MM.1S (cell line): ENCODE results near the gene ITK.

Experiments
- DNase-seq: peaks from one replicate; pipeline ENCODE4 v3.0.0-alpha.2; 2015
- H2AFZ ChIP-seq: fragments of 300-600 bp; sonication (generic); 2 replicates; pipeline ENCODE4 v1.6.0; 2016; ENCODE audit warnings: antibody characterized with exemption, low read length
- H3F3A ChIP-seq: fragments of 300-600 bp; sonication (generic); 2 replicates; pipeline ENCODE4 v1.6.1; 2016; ENCODE audit warnings: mild to moderate bottlenecking, antibody characterized with exemption, low read length, moderate library complexity, mixed read lengths; ENCODE audit not compliant: insufficient read depth
- H3K27ac ChIP-seq: fragments of 300-600 bp; sonication (generic); 2 replicates; pipeline ENCODE4 v1.5.1; 2016; ENCODE audit warnings: mild to moderate bottlenecking, low read length
- H3K27me3 ChIP-seq: fragments of 300-600 bp; sonication (generic); replicated peaks from 2 replicates; pipeline ENCODE4 v1.6.0; 2016; ENCODE audit warnings: low read length; ENCODE audit not compliant: insufficient read depth
- H3K36me3 ChIP-seq: fragments of 300-600 bp; sonication (generic); replicated peaks from 2 replicates; pipeline ENCODE4 v1.6.1; 2016; ENCODE audit warnings: mild to moderate bottlenecking, low read length, mixed read lengths; ENCODE audit not compliant: insufficient read depth
- H3K4me1 ChIP-seq: fragments of 300-600 bp; sonication (generic); 2 replicates; pipeline ENCODE4 v1.6.1; 2016; ENCODE audit warnings: low read length, mixed read lengths
- H3K4me2 ChIP-seq: fragments of 300-600 bp; sonication (generic); 2 replicates; pipeline ENCODE4 v1.6.0; 2016; ENCODE audit warnings: low read depth, low read length
- H3K4me3 ChIP-seq: fragments of 300-600 bp; sonication (generic); 2 replicates; pipeline ENCODE4 v1.5.1; 2016; ENCODE audit warnings: low read length, mixed read lengths
- H3K79me2 ChIP-seq: fragments of 300-600 bp; sonication (generic); 2 replicates; pipeline ENCODE4 v1.6.1; 2016; ENCODE audit warnings: mixed run types, low read length, mixed read lengths
- H3K9ac ChIP-seq: fragments of 300-600 bp; sonication (generic); 2 replicates; pipeline ENCODE4 v1.6.1; 2016; ENCODE audit warnings: low read length, mixed read lengths
- H3K9me2 ChIP-seq: fragments of 300-600 bp; sonication (generic); replicated peaks from 2 replicates; pipeline ENCODE4 v1.6.1; 2016; ENCODE audit warnings: mild to moderate bottlenecking, low read length, mixed read lengths; ENCODE audit not compliant: insufficient read depth
- H3K9me3 ChIP-seq: fragments of 300-600 bp; sonication (generic); replicated peaks from 2 replicates; pipeline ENCODE4 v1.6.1; 2016; ENCODE audit warnings: mild to moderate bottlenecking, low read length, mixed read lengths; ENCODE audit not compliant: insufficient read depth
- H4K20me1 ChIP-seq: fragments of 300-600 bp; sonication (generic); 2 replicates; pipeline ENCODE4 v1.6.1; 2016; ENCODE audit warnings: mild to moderate bottlenecking, low read length, moderate library complexity, mixed read lengths; ENCODE audit not compliant: insufficient read depth
- EZH2 ChIP-seq: fragments of 300-600 bp; sonication (generic); optimal IDR thresholded peaks from 2 replicates; pipeline ENCODE3; 2017; ENCODE audit warnings: low read depth, mild to moderate bottlenecking, antibody characterized with exemption, low read length, mixed read lengths
- EZH2phosphoT487 ChIP-seq: fragments of 300-600 bp; sonication (generic); IDR thresholded peaks from 2 replicates; pipeline ENCODE4 v1.6.1; 2018; ENCODE audit warnings: antibody characterized with exemption, low read length
- TF ChIP-seq, protein P1 (sequence below): fragments of 300-600 bp; sonication (generic); IDR thresholded peaks from 2 replicates; pipeline ENCODE4 v1.5.1; 2016; ENCODE audit warnings: antibody characterized with exemption, low read length, mixed read lengths

The ITK gene

DNA sequence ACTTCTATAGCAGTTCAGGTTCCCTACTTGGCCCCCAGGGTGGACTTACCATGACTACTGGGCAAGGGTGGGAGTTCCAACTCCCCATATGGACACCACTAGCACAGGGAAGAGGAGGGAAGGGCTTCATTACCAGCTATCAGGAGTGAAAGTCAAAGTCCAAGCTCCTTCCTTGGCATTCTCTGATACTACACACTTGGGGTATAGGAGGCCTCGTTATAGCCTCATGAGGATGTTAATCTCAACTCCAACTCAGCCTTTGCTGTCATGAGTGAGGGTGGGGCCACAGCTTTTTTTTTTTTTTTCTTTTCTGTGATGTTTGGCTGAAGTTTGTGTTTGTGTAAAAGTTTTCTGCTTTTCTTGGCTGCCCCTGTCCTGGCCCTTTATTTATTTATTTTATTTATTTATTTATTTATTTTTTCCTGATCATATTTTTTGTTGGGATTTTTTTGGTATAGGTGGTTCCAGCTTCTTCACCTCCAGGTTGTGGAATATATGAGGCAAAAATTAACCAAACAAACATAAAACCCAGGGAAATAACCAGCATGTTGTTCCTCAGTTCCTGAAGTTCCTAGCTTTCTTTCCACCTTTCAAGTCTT lies 23.2 kb upstream of the ITK start:
- no peaks in the 10 kb centered on the region for H3K4me1 ChIP-seq
- no peak overlapping the region for H3K4me2 ChIP-seq
- H3F3A ChIP-seq: no peaks in the 10 kb centered on the region
- no peak overlapping the region for H3K27ac ChIP-seq
- H3K4me3 ChIP-seq: no peak overlapping the region
- no peak overlapping the region for H2AFZ ChIP-seq
- no peak overlapping the region for H3K9ac ChIP-seq
- H3K79me2 ChIP-seq: no peaks in the 10 kb centered on the region
- H3K27me3 ChIP-seq: no peaks in the 10 kb centered on the region
- no peaks in the 10 kb centered on the region for H3K36me3 ChIP-seq
- no peaks in the 10 kb centered on the region for H4K20me1 ChIP-seq
- TF ChIP-seq, protein P1, sequence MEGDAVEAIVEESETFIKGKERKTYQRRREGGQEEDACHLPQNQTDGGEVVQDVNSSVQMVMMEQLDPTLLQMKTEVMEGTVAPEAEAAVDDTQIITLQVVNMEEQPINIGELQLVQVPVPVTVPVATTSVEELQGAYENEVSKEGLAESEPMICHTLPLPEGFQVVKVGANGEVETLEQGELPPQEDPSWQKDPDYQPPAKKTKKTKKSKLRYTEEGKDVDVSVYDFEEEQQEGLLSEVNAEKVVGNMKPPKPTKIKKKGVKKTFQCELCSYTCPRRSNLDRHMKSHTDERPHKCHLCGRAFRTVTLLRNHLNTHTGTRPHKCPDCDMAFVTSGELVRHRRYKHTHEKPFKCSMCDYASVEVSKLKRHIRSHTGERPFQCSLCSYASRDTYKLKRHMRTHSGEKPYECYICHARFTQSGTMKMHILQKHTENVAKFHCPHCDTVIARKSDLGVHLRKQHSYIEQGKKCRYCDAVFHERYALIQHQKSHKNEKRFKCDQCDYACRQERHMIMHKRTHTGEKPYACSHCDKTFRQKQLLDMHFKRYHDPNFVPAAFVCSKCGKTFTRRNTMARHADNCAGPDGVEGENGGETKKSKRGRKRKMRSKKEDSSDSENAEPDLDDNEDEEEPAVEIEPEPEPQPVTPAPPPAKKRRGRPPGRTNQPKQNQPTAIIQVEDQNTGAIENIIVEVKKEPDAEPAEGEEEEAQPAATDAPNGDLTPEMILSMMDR: no peak
- no peak for TF ChIP-seq EZH2phosphoT487
- no peaks in the 10 kb centered on the region for H3K9me2 ChIP-seq
- DNase-seq: no peak
- H3K9me3 ChIP-seq: no peaks in the 10 kb centered on the region

DNA sequence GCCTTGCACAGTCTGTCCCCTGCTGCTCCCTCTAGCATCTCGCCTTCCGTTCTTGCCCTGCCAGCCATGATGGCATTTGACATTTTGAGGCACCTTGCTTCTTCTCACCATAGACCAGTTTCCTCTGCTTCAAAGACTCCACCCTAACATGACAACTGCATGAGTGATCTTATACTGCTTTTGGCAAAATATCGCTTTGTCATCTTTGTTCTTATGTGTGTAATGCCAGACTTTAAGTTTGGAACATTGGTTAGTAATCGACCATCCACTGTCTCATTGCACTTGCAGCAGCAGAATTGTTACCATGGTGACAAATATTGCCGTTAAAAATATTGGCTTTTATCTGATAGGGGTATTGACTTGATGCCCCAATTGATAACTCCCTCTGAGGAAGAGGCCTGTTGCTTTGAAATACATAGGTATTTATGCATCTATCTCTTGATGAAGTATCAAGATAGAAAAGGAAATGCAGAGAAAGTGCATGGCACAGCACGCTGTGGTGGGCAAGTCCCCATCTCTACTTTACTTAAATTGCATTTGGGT lies 21.4 kb upstream of the ITK start:
- Histone ChIP-seq H3F3A (no peaks in the 10 kb centered on the region), H3K4me2 (no peak overlapping the region), H3K9ac (no peak overlapping the region), H3K27me3 (no peaks in the 10 kb centered on the region), H3K79me2 (no peaks in the 10 kb centered on the region), H3K9me3 (no peaks in the 10 kb centered on the region), H3K4me1 (no peaks in the 10 kb centered on the region), H3K27ac (no peak overlapping the region), H3K36me3 (no peaks in the 10 kb centered on the region), H2AFZ (no peak overlapping the region), H3K9me2 (no peaks in the 10 kb centered on the region), H3K4me3 (no peak overlapping the region), H4K20me1 (no peaks in the 10 kb centered on the region)
- TF ChIP-seq EZH2 (no peak), EZH2phosphoT487 (no peak)
- TF ChIP-seq, protein P1: no peak
- DNase-seq: no peak

DNA sequence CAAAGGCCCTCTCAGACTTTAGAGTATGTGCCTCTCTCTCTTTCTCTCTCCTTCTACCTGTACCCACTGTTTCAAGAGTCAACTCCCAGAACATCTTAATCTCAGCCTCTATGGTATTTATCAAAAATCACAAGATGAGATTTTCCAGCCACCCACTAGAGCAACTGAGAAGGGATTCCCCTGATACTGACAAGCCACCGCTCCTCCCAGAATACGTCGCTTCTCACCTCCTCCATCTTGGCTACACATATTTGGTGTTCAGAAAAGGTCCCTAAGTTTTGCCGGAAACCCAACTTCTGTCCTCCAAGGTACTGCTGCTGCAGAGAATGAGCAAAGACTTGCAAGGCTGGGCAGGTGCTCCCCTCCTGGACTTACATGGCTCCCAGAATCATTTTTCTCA lies 20.6 kb upstream of the ITK start:
- no peaks in the 10 kb centered on the region for H3K27me3 ChIP-seq
- no peak overlapping the region for H3K9ac ChIP-seq
- no peaks in the 10 kb centered on the region for H3K79me2 ChIP-seq
- H4K20me1 ChIP-seq: no peaks in the 10 kb centered on the region
- no peaks in the 10 kb centered on the region for H3K9me3 ChIP-seq
- no peak overlapping the region for H3K4me2 ChIP-seq
- no peaks in the 10 kb centered on the region for H3K36me3 ChIP-seq
- no peak overlapping the region for H3K4me3 ChIP-seq
- H2AFZ ChIP-seq: no peak overlapping the region
- TF ChIP-seq EZH2 (no peak), EZH2phosphoT487 (no peak)
- TF ChIP-seq, protein P1: no peak
- no peaks in the 10 kb centered on the region for H3K9me2 ChIP-seq
- no peaks in the 10 kb centered on the region for H3F3A ChIP-seq
- H3K4me1 ChIP-seq: no peaks in the 10 kb centered on the region
- no peak for DNase-seq
- no peak overlapping the region for H3K27ac ChIP-seq
